Ishikawa (cell line): ENCODE data around the gene LSAMP.

Source experiments
- CEBPB ChIP-seq: IDR thresholded peaks from 2 replicates; pipeline ENCODE4 v1.6.1; 2012
- CREB1 ChIP-seq: IDR thresholded peaks from 2 replicates; pipeline ENCODE4 v1.6.1; 2012; ENCODE audit warnings: low read depth
- EGR1 ChIP-seq: IDR thresholded peaks from 2 replicates; pipeline ENCODE4 v1.6.1; 2012
- EP300 ChIP-seq: IDR thresholded peaks from 2 replicates; pipeline ENCODE4 v1.6.1; 2012; ENCODE audit warnings: borderline replicate concordance
- FOXM1 ChIP-seq: IDR thresholded peaks from 2 replicates; pipeline ENCODE4 v1.6.1; 2012; ENCODE audit warnings: low read depth, borderline replicate concordance
- MAX ChIP-seq: IDR thresholded peaks from 2 replicates; pipeline ENCODE4 v1.6.1; 2012
- NFIC ChIP-seq: IDR thresholded peaks from 2 replicates; pipeline ENCODE4 v1.6.1; 2012
- RAD21 ChIP-seq: IDR thresholded peaks from 2 replicates; pipeline ENCODE4 v1.6.1; 2012; ENCODE audit warnings: low read depth
- REST ChIP-seq: IDR thresholded peaks from 2 replicates; pipeline ENCODE4 v1.6.1; 2012; ENCODE audit warnings: low read depth, mild to moderate bottlenecking
- TAF1 ChIP-seq: IDR thresholded peaks from 2 replicates; pipeline ENCODE4 v1.6.1; 2012; ENCODE audit warnings: low read depth, mild to moderate bottlenecking
- TCF12 ChIP-seq: IDR thresholded peaks from 2 replicates; pipeline ENCODE4 v1.6.1; 2012; ENCODE audit warnings: low read depth
- TEAD4 ChIP-seq: IDR thresholded peaks from 2 replicates; pipeline ENCODE4 v1.6.1; 2012
- USF1 ChIP-seq: IDR thresholded peaks from 2 replicates; pipeline ENCODE4 v1.6.1; 2012
- YY1 ChIP-seq: IDR thresholded peaks from 2 replicates; pipeline ENCODE4 v1.6.1; 2012; ENCODE audit warnings: low read depth
- ZBTB7A ChIP-seq: IDR thresholded peaks from 2 replicates; pipeline ENCODE4 v1.6.1; 2012; ENCODE audit warnings: low read depth

LSAMP gene

GRCh38 chr3:116015931-116016330, 429.4 kb downstream of the LSAMP start:
- no peak for TF ChIP-seq FOXM1
- no peak for TF ChIP-seq EGR1
- no peak for TF ChIP-seq CREB1
- TF ChIP-seq REST, result no peak
- no peak for TF ChIP-seq MAX
- TF ChIP-seq USF1, result no peak
- TF ChIP-seq EP300, result no peak
- no peak for TF ChIP-seq RAD21
- no peak for TF ChIP-seq CEBPB
- TF ChIP-seq YY1, result no peak
- no peak for TF ChIP-seq TAF1
- TF ChIP-seq ZBTB7A, result no peak
- no peak for TF ChIP-seq TCF12
- no peak for TF ChIP-seq TEAD4
- no peak for TF ChIP-seq NFIC

- TF ChIP-seq FOXM1 (no peak), RAD21 (no peak), EP300 (no peak)
Observed at GRCh38 chr3:116007000-116007399, 438.3 kb downstream of the LSAMP start.

GRCh38 chr3:116005404-116005803, 439.9 kb downstream of the LSAMP start:
- TF ChIP-seq CREB1 (no peak), TCF12 (no peak), TEAD4 (no peak), MAX (no peak), RAD21 (no peak), NFIC (no peak), USF1 (no peak), CEBPB (no peak), REST (no peak), EP300 (no peak), ZBTB7A (no peak), EGR1 (no peak)

- TF ChIP-seq CREB1 (no peak), TEAD4 (no peak), MAX (no peak), USF1 (no peak), RAD21 (no peak)
Observed at GRCh38 chr3:116002235-116002634, 443.1 kb downstream of the LSAMP start.

- TF ChIP-seq FOXM1 (no peak), RAD21 (no peak), REST (no peak), TAF1 (no peak), ZBTB7A (no peak), TEAD4 (no peak), CREB1 (no peak), CEBPB (no peak), EP300 (no peak), YY1 (no peak), EGR1 (no peak), MAX (no peak), TCF12 (no peak), USF1 (no peak), NFIC (no peak)
Observed at GRCh38 chr3:116001151-116001621, 444.1 kb downstream of the LSAMP start.
